Neuron (in vitro differentiated cells): ENCODE data around the gene RAB14.

Experiments
- H2AFZ ChIP-seq: one replicate; pipeline ENCODE4 v1.6.1; 2013; ENCODE audit warnings: low read depth, mild to moderate bottlenecking, inconsistent platforms, low read length, moderate library complexity
- H3K27me3 ChIP-seq: one replicate; pipeline ENCODE4 v1.6.1; 2013; ENCODE audit warnings: low read length; ENCODE audit not compliant: insufficient read depth
- H3K36me3 ChIP-seq: one replicate; pipeline ENCODE4 v1.6.1; 2013; ENCODE audit warnings: low read length; ENCODE audit not compliant: insufficient read depth
- H3K4me1 ChIP-seq: one replicate; pipeline ENCODE4 v1.6.1; 2013; ENCODE audit warnings: low read length; ENCODE audit not compliant: insufficient read depth
- H3K4me3 ChIP-seq: 2 replicates; pipeline ENCODE4 v1.5.1; 2013; ENCODE audit warnings: mild to moderate bottlenecking, low read length, moderate library complexity
- H3K9me3 ChIP-seq: one replicate; pipeline ENCODE4 v1.6.1; 2013; ENCODE audit warnings: low read length

RAB14 gene

GRCh38 chr9:121192959-121193640 lies 8.6 kb downstream of the RAB14 start:
- Histone ChIP-seq H3K9me3 (no peaks in the 10 kb centered on the region), H2AFZ (no peak overlapping the region), H3K36me3 (peaks cover 9% of the 10 kb centered on the region), H3K4me3 (no peak overlapping the region), H3K4me1 (peaks cover 16% of the 10 kb centered on the region), H3K27me3 (no peaks in the 10 kb centered on the region)

- H3K4me1 ChIP-seq, result peaks cover 16% of the 10 kb centered on the region
- H3K36me3 ChIP-seq, result peaks cover 12% of the 10 kb centered on the region
- H3K9me3 ChIP-seq, result no peaks in the 10 kb centered on the region
- no peak overlapping the region for H3K4me3 ChIP-seq
- no peaks in the 10 kb centered on the region for H3K27me3 ChIP-seq
- H2AFZ ChIP-seq, result no peak overlapping the region
Measured at GRCh38 chr9:121192518-121192917, 9.2 kb downstream of the RAB14 start.

DNA sequence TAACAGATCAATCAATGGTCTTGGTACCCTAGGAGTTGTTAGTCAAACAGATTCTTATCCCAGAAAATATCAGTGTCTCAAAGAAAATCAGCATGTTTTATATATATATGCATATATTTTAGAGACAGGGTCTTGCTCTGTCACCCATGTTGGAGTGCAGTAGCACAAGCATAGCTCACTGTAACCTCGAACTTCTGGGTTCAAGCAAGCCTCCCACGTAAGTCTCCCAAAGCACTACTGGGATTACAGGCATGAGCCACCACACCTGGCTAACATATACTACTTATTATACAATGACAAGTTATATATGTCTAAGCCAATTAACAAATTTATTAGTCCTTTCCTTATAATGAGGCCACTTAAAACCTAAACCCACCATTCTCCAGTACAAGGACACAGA lies 10.4 kb downstream of the RAB14 start:
- H2AFZ ChIP-seq, result no peak overlapping the region
- H3K4me1 ChIP-seq, result peaks cover 16% of the 10 kb centered on the region
- H3K4me3 ChIP-seq, result no peak overlapping the region
- H3K9me3 ChIP-seq, result no peaks in the 10 kb centered on the region
- H3K27me3 ChIP-seq, result no peaks in the 10 kb centered on the region
- H3K36me3 ChIP-seq, result peaks cover 19% of the 10 kb centered on the region

GRCh38 chr9:121189660-121190059 lies 12.0 kb downstream of the RAB14 start:
- Histone ChIP-seq H3K4me1 (peaks cover 16% of the 10 kb centered on the region), H3K4me3 (no peak overlapping the region), H2AFZ (no peak overlapping the region), H3K9me3 (no peaks in the 10 kb centered on the region), H3K27me3 (no peaks in the 10 kb centered on the region), H3K36me3 (peaks cover 31% of the 10 kb centered on the region)

DNA sequence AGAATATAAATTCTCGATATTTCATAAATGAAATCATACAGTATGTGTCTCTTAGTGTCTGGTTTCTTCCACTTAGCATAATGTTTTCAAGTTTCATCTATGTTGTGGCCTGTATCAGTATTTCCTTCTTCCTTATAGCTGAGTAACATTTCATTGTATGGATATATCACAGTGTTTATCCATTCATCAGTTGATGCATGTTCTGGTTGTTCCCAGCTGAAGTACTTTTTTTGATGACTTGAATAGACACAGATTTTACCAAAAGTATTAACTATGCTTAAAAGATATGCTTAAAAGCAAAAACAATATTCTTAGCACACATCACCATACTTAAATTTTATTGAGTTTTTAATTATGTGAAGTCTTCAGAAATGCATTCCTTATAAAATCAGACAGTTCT lies 12.7 kb downstream of the RAB14 start:
- H3K4me3 ChIP-seq, result no peak overlapping the region

GRCh38 chr9:121187636-121188305 lies 13.9 kb downstream of the RAB14 start:
- H3K9me3 ChIP-seq, result no peaks in the 10 kb centered on the region
- no peaks in the 10 kb centered on the region for H3K27me3 ChIP-seq
- peaks cover 9% of the 10 kb centered on the region for H3K4me1 ChIP-seq
- peaks cover 49% of the 10 kb centered on the region for H3K36me3 ChIP-seq
- H3K4me3 ChIP-seq, result no peak overlapping the region
- no peak overlapping the region for H2AFZ ChIP-seq

More for the DNA sequence above, 12.7 kb downstream of the RAB14 start:
- Histone ChIP-seq H3K4me1 (peaks cover 16% of the 10 kb centered on the region), H3K9me3 (no peaks in the 10 kb centered on the region), H3K27me3 (no peaks in the 10 kb centered on the region), H3K36me3 (peaks cover 36% of the 10 kb centered on the region), H2AFZ (no peak overlapping the region)

DNA sequence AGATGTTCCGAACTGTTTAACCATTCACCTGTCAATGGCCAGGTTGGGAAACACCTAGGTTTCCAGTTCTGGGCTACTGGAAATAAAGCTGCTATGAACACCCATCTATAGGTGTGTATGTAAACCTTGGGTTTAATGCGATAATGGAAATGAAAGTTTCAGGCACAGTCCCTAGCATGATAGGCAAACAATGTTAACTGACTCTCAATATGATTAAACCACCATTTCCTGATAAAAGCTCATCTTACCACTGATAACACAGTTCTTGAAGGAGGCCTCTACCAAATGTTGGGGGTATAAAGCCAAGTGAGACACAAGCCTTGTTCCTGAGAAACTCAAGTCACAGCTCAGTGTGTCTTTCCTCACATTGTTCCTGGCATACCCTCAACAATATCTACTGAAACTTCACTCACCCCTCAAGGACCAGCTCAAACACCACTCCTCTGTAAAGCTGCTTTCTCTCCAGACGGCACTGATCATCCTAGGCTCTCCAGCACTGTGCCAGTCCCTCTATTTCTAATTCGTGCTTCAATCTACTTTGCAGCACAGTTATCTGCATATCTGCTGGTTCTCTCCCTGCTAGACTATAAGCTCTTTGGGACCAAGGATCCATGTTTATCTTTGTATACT lies 15.8 kb downstream of the RAB14 start:
- Histone ChIP-seq H3K27me3 (no peaks in the 10 kb centered on the region), H2AFZ (no peak overlapping the region), H3K9me3 (no peaks in the 10 kb centered on the region), H3K4me1 (peaks cover 3% of the 10 kb centered on the region), H3K36me3 (peaks cover 61% of the 10 kb centered on the region), H3K4me3 (no peak overlapping the region)

- peaks cover 65% of the 10 kb centered on the region for H3K36me3 ChIP-seq
Measured at GRCh38 chr9:121185178-121185745, 16.4 kb downstream of the RAB14 start.

GRCh38 chr9:121184463-121184862 lies 17.2 kb downstream of the RAB14 start:
- H2AFZ ChIP-seq, result no peak overlapping the region
- no peaks in the 10 kb centered on the region for H3K27me3 ChIP-seq
- H3K4me1 ChIP-seq, result peaks cover 3% of the 10 kb centered on the region
- no peak overlapping the region for H3K4me3 ChIP-seq
- H3K36me3 ChIP-seq, result peaks cover 70% of the 10 kb centered on the region
- no peaks in the 10 kb centered on the region for H3K9me3 ChIP-seq

More at GRCh38 chr9:121185178-121185745, 16.4 kb downstream of the RAB14 start:
- H3K27me3 ChIP-seq, result no peaks in the 10 kb centered on the region
- H2AFZ ChIP-seq, result no peak overlapping the region
- no peak overlapping the region for H3K4me3 ChIP-seq
- H3K4me1 ChIP-seq, result peaks cover 3% of the 10 kb centered on the region
- no peaks in the 10 kb centered on the region for H3K9me3 ChIP-seq

GRCh38 chr9:121183666-121184423 lies 17.8 kb downstream of the RAB14 start:
- no peaks in the 10 kb centered on the region for H3K27me3 ChIP-seq
- H3K9me3 ChIP-seq, result no peaks in the 10 kb centered on the region
- no peak overlapping the region for H3K4me3 ChIP-seq
- peaks cover 3% of the 10 kb centered on the region for H3K4me1 ChIP-seq
- no peak overlapping the region for H2AFZ ChIP-seq
- H3K36me3 ChIP-seq, result peaks cover 68% of the 10 kb centered on the region

- Histone ChIP-seq H3K9me3 (no peaks in the 10 kb centered on the region), H2AFZ (no peak overlapping the region), H3K4me1 (peaks cover 3% of the 10 kb centered on the region), H3K27me3 (no peaks in the 10 kb centered on the region), H3K4me3 (no peak overlapping the region), H3K36me3 (peaks cover 72% of the 10 kb centered on the region)
Measured at GRCh38 chr9:121182989-121183388, 18.7 kb downstream of the RAB14 start.

- H3K4me1 ChIP-seq, result peaks cover 3% of the 10 kb centered on the region
- no peaks in the 10 kb centered on the region for H3K9me3 ChIP-seq
- H3K27me3 ChIP-seq, result no peaks in the 10 kb centered on the region
- no peak overlapping the region for H2AFZ ChIP-seq
- H3K36me3 ChIP-seq, result peaks cover 73% of the 10 kb centered on the region
- no peak overlapping the region for H3K4me3 ChIP-seq
Measured at GRCh38 chr9:121182101-121182836, 19.4 kb downstream of the RAB14 start.
